Keratinocyte (primary cell): ENCODE measurements around the gene FBN2. TPM values are rescaled to one million over a fixed set of nuclear protein-coding genes. Genes with fewer than 3 reads are reported as not detected.

ENCODE experiments used
- DNase-seq: peaks from one replicate; pipeline ENCODE4 v3.0.0-alpha.2; 2011; ENCODE audit warnings: low read depth, missing footprints, low spot score
- FAIRE-seq: peaks from 2 replicates; lab custom pipeline; 2011; peaks lifted over from hg19 to GRCh38; lab: Jason Lieb, UNC
- H2AFZ ChIP-seq: 2 replicates; pipeline ENCODE4 v1.6.0; 2012; ENCODE audit warnings: low read length, control low read depth, inconsistent platforms; ENCODE audit not compliant: control insufficient read depth
- H3K27ac ChIP-seq: 2 replicates; pipeline ENCODE4 v1.5.1; 2011; ENCODE audit warnings: low read length; ENCODE audit not compliant: control insufficient read depth, insufficient read depth
- H3K27me3 ChIP-seq: 3 replicates; pipeline ENCODE4 v1.6.0; 2011; ENCODE audit warnings: low read length; ENCODE audit not compliant: control insufficient read depth, insufficient read depth; ENCODE audit errors: extremely low read depth
- H3K36me3 ChIP-seq, 2 experiments: 2 replicates in 1 of 2; 3 replicates in 1 of 2; pipeline ENCODE4 v1.5.1; 2011; ENCODE audit warnings: low read length in 2 of 2, mild to moderate bottlenecking in 1 of 2; ENCODE audit not compliant: control insufficient read depth in 2 of 2, insufficient read depth in 2 of 2; ENCODE audit errors: extremely low read depth in 1 of 2
- H3K4me1 ChIP-seq: 3 replicates; pipeline ENCODE4 v1.5.1; 2011; ENCODE audit warnings: low read length; ENCODE audit not compliant: control insufficient read depth, insufficient read depth; ENCODE audit errors: extremely low read depth
- H3K4me2 ChIP-seq: 3 replicates; pipeline ENCODE4 v1.6.0; 2011; ENCODE audit warnings: low read depth, low read length; ENCODE audit not compliant: control insufficient read depth, insufficient read depth; ENCODE audit errors: extremely low read depth
- H3K4me3 ChIP-seq, 3 experiments: fragments of 200-600 bp in 1 of 3; sonication (generic) in 1 of 3; 2 replicates in 2 of 3; 3 replicates in 1 of 3; pipeline ENCODE4 v1.5.1; 2011 to 2016; ENCODE audit warnings: low read length in 3 of 3, mild to moderate bottlenecking in 3 of 3, control low read depth in 2 of 3, inconsistent platforms in 1 of 3, low read depth in 1 of 3, mixed read lengths in 1 of 3, mixed run types in 1 of 3, moderate library complexity in 1 of 3; ENCODE audit not compliant: control insufficient read depth in 2 of 3, insufficient read depth in 2 of 3; ENCODE audit errors: extremely low read depth in 1 of 3
- H3K79me2 ChIP-seq: 2 replicates; pipeline ENCODE4 v1.6.0; 2012; ENCODE audit warnings: low read length; ENCODE audit not compliant: control insufficient read depth, insufficient read depth
- H3K9ac ChIP-seq: 3 replicates; pipeline ENCODE4 v1.6.0; 2011; ENCODE audit warnings: low read length; ENCODE audit not compliant: control insufficient read depth, insufficient read depth; ENCODE audit errors: extremely low read depth
- H3K9me1 ChIP-seq: 3 replicates; pipeline ENCODE4 v1.6.0; 2011; ENCODE audit warnings: low read length; ENCODE audit not compliant: control insufficient read depth, insufficient read depth; ENCODE audit errors: extremely low read depth
- H3K9me3 ChIP-seq: 2 replicates; pipeline ENCODE4 v1.5.1; 2012; ENCODE audit warnings: low read depth, low read length; ENCODE audit not compliant: control insufficient read depth
- H4K20me1 ChIP-seq: 3 replicates; pipeline ENCODE4 v1.6.0; 2011; ENCODE audit warnings: low read length; ENCODE audit not compliant: control insufficient read depth, insufficient read depth; ENCODE audit errors: extremely low read depth
- CTCF ChIP-seq, 3 experiments: IDR thresholded peaks in 1 of 3; conservative IDR thresholded peaks in 1 of 3; optimal IDR thresholded peaks in 1 of 3; 2 replicates in 2 of 3; 3 replicates in 1 of 3; pipeline versions ENCODE3 to v1.5.1; 2011; ENCODE audit warnings: low read length in 3 of 3, mild to moderate bottlenecking in 3 of 3, moderate library complexity in 2 of 3, control low read depth in 1 of 3, inconsistent platforms in 1 of 3; ENCODE audit not compliant: insufficient read depth in 2 of 3; ENCODE audit errors: extremely low read depth in 1 of 3
- EZH2 ChIP-seq: IDR thresholded peaks from one replicate; pipeline ENCODE4 v1.6.1; 2012; ENCODE audit warnings: inconsistent platforms, mild to moderate bottlenecking, low read length, moderate library complexity
- dilution Hi-C: fragments of 300-500 bp; cut with MboI; formaldehyde crosslinking; loops from one replicate; pipeline ENCODE4 v1.7.0; 2020; ENCODE audit warnings: low sequenced_read_pairs; ENCODE audit not compliant: extremely low pct_ligation_motif_present
- polyA plus RNA-seq, 5 experiments: library from polyadenylated mRNA; depleted of rRNA in 3 of 5; stranded (reverse) in 3 of 5; stranded (forward) in 1 of 5; unstranded in 1 of 5; fragments of >200 nt; gene quantifications; 1 replicate in 1 of 5; 2 replicates in 3 of 5; 3 replicates in 1 of 5; pipeline versions ENCODE4 v1.2.1 to v1.2.3, GENCODE V29; 2011 to 2012; ENCODE audit warnings: missing spikeins in 2 of 5, low read depth in 1 of 5, low replicate concordance in 1 of 5

Gene FBN2
- polyA plus RNA-seq, 1 donor (not counting 4 experiments of a cell fraction or from before 2014, with no cell fraction given) = 30.1 TPM

GRCh38 chr5:128572930-128573319 is 34.9 kb upstream of the FBN2 start:
- DNase-seq (no peak), FAIRE-seq (no peak)
- Histone ChIP-seq H3K4me1 (peaks cover 27% of the 10 kb centered on the region), H3K4me2 (no peak overlapping the region), H3K9me3 (no peaks in the 10 kb centered on the region), H3K27me3 (no peaks in the 10 kb centered on the region), H4K20me1 (no peaks in the 10 kb centered on the region), H2AFZ (no peak overlapping the region), H3K9ac (no peak overlapping the region), H3K79me2 (no peaks in the 10 kb centered on the region), H3K9me1 (no peaks in the 10 kb centered on the region), H3K27ac (no peak overlapping the region), H3K4me3 (no peak overlapping the region), H3K36me3 (no peaks in the 10 kb centered on the region)
- TF ChIP-seq EZH2 (no peak), CTCF (optimal IDR thresholded peaks at IDR 0.05 in 1 of 3, IDR thresholded peaks at IDR 0.05 in 1 of 3, conservative IDR thresholded peaks at IDR 0.05 in 1 of 3; ENCODE audit: extremely low read depth in 1 of 3, insufficient read depth in 2 of 3, low read length in 3 of 3) (no peak)
- dilution Hi-C loops = no loop called here

GRCh38 chr5:128572051-128572929 is 34.2 kb upstream of the FBN2 start:
- no peaks in the 10 kb centered on the region for H3K79me2 ChIP-seq
- FAIRE-seq = peak; percentile 56
- no peak overlapping the region for H3K9ac ChIP-seq
- H4K20me1 ChIP-seq = no peaks in the 10 kb centered on the region
- no peak overlapping the region for H3K27ac ChIP-seq
- H3K4me1 ChIP-seq = peaks cover 27% of the 10 kb centered on the region
- H3K9me1 ChIP-seq = no peaks in the 10 kb centered on the region
- H3K4me2 ChIP-seq = no peak overlapping the region
- H3K36me3 ChIP-seq = no peaks in the 10 kb centered on the region
- no peak overlapping the region for H3K4me3 ChIP-seq
- TF ChIP-seq CTCF (optimal IDR thresholded peaks at IDR 0.05 in 1 of 3, IDR thresholded peaks at IDR 0.05 in 1 of 3, conservative IDR thresholded peaks at IDR 0.05 in 1 of 3; ENCODE audit: extremely low read depth in 1 of 3, insufficient read depth in 2 of 3, low read length in 3 of 3) (no peak), EZH2 (no peak)
- no peaks in the 10 kb centered on the region for H3K9me3 ChIP-seq
- no peaks in the 10 kb centered on the region for H3K27me3 ChIP-seq
- DNase-seq = no peak
- dilution Hi-C loops = no loop called here
- H2AFZ ChIP-seq = peak overlapping the region; percentile 12
